Prostate gland (tissue), 2 donors: ENCODE measurements around the gene TNFAIP2.

ENCODE experiments used
- CTCF ChIP-seq, 4 experiments: fragments of 200-600 bp in 2 of 4; fragments of 450-650 bp in 2 of 4; sonication (generic) in 2 of 4; IDR thresholded peaks; 1 replicate in 3 of 4; 2 replicates in 1 of 4; pipeline ENCODE4 v1.5.1; 2016 to 2019; ENCODE audit warnings: antibody characterized with exemption in 4 of 4, mild to moderate bottlenecking in 2 of 4, moderate library complexity in 2 of 4
- POLR2A ChIP-seq: fragments of 450-650 bp; IDR thresholded peaks from one replicate; pipeline ENCODE4 v1.6.1; 2016; ENCODE audit warnings: antibody characterized with exemption, mild to moderate bottlenecking
- POLR2AphosphoS5 ChIP-seq: sonication (generic); formaldehyde crosslinking; IDR thresholded peaks from one replicate; pipeline ENCODE4 v1.6.1; 2017; ENCODE audit warnings: antibody characterized with exemption

GRCh38 chr14:103078860-103079587 is 44.2 kb upstream of the TNFAIP2 start:
- TF ChIP-seq CTCF (IDR thresholded peaks at IDR 0.05) (no peak), POLR2A (no peak), POLR2AphosphoS5 (no peak)
